Measurements from ENCODE around the gene VSIG2.

VSIG2 gene

DNA sequence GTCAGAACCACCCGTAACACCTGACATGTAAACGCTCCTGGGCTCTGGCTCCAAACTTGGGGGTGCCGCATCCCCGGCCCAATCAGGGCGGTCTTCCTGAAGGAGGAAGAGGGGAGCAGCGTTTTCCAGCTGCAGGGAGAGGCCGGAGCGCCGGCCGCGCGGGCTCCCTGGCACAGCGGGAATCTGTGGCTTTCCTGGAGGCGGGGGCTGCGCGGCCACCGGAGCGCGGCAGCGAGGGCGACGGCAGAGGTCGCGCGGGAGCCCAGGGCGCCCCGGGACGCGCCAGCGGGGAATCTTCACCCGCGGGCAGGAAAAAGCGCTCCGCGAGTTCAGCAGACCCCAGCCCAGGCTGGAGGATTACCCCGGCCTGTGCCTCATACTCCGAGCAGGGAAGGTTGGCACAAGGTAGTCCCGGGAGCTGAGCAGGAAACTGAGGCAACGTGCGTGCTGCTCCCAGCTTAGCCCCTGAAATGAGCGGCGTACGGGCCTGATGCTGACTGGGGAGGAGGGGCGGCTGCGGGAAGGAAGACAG is 10.6 kb upstream of the VSIG2 start:
- DNase-seq: peak in 1 of 3 donors; percentile 43

DNA sequence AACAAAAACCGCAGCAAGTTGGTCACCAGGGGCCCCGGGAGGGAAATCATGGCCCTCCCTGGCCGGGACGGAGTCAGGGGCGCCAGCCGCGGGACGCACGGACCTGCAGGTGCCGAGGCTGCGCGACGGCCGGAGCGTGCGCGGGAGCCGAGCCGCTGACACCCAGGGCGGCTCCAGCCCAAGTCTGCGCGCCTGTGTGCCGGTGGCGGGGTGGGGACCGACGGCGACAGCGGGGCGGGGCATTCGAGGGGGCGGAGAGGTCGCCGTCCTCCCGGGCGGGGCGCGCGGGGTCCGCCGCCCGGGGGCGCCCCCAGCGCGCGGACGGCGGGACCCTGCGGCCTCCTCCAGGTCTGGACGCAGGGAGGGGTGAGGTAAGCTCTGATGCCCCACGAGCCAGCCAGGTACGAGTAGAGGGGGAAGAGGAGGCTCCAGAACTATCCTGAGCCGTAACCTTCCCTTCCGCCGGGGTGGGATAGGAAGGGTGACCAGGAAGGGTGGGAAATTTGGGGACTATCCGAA is 10.1 kb upstream of the VSIG2 start, which contains the start of gene ESAM:
Gene ESAM (minus strand): TSS at position 186 of the 519 bp plus-strand sequence. CDS start 136 bp downstream, at position 50.
- peak; percentile 25 to 68 (median 39) for DNase-seq

DNA sequence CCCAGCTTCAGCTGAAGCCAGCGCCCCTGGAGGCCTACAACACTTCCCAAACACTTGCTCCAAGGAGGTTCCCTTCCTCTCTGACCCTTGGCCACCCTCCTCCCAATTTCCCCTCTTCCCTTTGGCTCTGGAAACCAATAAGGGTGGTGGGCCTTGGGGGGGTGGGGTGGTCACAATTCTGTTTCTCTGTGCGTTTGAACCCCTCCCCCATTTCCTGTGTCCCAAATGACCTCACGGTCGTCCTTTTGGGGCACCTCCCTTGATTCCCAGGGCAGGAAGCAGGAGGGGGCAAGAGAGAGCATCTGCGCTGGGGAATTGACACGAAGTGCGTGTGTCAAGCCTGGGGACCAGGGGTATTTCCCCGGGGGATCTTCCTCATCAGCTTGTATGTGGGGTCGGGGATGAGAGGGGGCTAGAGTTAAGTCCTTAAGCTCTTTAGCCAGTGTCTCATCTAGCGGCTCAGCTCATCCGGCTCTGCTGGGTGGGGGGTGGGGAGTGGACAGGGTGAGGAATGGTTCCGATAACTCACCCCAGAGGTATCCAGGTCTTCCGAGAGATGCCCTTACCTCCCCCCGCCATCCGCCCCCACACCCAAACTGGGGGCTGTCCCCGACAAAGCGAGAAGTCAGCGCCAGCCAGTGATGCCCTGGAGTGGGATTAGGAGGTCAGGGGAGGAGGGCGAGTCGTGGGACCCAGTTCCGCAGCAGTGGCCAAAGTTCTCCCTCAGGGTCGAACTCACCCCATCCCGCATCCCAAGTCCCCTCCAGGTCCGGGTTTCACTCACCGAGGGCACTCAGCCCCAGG is 9.4 kb upstream of the VSIG2 start:
- no peak for DNase-seq

DNA sequence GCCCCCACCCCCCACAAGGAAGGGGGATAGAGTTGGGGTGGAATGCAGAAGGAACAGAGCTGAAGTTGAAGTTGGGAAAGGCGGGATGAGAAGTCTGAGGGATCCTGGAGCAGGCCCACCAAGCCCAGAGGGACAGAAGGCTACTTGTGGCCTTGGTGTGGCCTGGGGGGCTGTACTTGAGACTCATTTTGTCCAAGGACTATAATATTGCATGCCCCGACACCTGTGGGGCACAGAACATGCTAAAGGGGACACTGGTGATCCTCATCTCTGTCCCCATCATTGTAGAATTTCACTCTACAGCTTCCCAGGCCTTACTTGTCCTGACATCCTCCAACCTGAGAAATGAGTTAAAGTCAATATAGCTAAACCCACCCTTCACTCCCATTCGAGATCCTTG is 8.8 kb upstream of the VSIG2 start:
- DNase-seq: no peak

DNA sequence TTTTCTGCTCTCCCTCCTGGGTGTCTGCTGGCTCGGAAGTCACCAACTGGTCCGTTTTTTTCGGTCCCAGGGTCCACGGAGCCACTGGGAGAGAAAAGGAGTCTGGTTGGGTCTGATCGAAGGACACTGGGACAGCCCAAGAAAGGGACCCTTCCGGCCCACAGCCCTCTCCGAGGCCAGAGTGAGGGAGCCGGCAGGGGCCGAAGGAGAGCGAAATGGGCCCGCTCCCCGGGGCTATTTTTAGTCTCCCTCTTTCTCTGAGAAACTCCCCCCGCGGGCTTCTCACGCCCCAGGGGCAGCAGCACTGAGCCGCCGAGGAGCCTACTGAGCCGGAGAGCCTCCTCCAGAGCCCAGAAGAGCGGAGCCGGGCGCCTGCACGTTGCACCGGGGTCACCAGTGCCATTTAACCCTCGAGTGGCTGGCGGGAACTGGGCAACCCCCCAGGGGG is 8.2 kb upstream of the VSIG2 start:
- DNase-seq: no peak

DNA sequence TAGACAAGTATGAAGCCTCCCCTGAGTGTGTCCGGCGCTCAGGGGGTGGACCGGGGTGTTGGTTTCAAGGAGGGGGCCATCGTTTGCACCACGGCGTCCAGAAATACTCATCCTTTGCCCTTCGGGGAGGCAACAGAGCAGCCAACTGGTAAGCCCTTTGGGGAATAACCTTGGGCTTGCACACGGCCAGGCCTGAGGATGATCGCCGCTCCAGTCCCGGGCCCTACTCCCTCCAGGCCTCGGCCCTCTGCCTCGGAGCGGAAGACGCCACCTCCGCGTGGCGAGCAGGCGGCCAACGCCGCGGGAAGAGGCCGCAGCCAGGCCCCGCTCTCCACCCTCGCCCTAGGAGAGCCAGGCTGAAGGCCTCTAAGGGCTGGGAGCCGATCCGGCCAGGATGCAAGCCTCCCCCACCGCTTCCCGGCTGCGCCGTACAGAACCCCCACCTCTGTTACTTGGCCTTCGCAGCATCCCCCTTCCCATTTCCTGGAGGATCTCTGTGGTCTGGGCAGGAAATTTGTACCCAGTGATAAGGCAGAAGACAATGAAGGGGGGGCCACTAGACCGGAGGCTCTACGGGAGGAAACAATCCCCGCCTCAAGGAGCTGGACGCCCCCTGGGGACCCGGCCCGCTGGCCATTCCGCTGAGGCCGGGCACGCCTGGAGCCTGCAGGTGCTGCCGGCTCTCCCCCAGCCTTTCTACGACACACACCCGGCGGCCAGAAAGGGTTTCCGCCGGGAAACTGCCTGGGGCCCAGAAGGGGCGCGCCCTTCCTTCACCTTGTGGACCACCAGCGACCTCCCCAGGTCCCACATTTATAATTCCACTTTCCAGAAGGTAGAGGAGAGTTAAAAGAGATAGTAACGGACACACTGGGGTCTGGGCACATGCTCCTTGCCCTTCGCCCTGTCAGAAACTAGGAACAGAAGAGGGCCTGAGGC is 7.5 kb upstream of the VSIG2 start:
- no peak for DNase-seq

DNA sequence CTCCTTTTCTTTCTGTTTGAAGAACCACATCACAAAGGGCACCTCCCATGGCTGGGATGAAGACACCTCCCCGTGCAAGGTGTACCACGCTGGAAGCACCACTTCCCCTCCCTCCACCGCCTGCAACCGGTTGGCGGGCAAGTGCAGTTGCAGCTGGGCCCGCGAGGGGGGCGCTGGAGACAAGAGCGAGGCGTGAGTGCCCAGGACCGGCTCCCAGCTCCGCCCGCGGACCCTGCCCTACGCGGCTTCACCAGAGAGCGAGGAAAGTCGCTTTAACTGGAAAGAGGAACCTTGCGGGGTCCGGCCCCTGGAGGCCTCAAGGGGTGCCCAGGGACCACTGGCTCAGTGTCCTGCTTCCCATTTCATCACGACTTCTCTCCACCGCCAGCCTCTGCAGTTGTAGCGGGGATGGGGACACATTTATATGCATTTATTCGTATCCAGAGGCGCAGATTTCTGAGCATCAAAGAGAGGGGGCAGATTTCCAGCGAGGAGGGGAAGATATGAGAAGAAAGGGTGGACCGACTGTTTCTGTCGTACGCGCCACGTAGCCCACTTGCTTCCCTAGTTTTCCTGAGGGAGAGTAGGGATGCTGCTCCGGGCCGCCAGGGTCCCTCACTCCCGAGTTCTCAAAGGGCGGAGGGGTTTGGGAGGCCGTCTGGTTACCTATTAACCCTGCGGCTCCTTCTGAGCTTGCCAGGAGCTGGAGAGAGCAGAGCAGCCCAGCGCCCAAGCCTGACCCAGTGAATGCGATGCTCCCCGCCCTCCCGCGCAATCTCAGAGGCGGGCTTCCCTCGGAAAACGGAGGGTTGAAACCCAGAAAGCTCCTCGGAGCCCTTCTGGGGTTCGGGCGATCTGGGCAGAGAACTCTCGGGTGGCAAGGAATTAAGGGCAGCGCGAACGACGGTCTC is 6.6 kb upstream of the VSIG2 start:
- DNase-seq: peak; percentile 82 to 92 (median 84)

DNA sequence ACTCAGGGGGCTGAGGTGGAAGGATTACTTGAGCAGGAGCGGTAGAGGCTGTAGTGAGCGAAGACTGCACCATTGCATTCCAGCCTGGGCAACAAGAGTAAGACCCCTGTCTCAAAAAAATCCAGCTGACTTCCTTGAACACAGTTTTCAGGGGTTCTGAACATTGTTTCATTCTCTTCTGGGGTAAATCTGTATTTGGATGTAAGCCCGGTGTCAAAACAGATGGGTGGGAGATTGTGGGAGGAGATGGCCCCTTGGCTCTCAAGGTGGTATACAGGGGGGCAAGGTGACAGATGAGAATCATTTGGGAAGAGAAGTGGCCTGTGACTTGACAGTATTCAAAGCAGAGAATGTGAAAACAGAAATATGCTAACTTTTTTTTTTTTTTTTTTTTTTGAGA is 5.3 kb upstream of the VSIG2 start:
- no peak for DNase-seq

DNA sequence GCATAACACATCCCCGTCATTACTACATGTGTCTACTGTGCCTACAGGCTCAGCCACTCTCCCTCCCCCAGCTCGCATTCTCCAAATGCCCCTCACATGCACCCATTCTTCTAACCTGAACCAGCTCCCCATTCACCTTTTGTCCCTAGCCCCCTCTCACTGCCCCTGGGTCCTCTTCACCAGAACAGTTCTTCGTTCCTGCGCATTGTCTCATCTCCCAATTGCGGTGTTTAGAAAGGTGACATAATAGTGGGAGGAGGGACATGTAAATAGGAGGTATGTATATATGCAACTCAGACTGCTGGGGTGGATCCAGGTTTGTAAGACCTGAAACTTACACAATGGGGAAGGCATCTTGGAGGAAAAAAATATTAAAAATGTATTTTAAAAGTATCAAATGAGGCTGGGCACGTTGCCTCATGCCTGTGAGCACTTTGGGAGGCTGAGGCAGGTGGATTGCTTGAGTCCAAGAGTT is 4.7 kb upstream of the VSIG2 start:
- no peak for DNase-seq

DNA sequence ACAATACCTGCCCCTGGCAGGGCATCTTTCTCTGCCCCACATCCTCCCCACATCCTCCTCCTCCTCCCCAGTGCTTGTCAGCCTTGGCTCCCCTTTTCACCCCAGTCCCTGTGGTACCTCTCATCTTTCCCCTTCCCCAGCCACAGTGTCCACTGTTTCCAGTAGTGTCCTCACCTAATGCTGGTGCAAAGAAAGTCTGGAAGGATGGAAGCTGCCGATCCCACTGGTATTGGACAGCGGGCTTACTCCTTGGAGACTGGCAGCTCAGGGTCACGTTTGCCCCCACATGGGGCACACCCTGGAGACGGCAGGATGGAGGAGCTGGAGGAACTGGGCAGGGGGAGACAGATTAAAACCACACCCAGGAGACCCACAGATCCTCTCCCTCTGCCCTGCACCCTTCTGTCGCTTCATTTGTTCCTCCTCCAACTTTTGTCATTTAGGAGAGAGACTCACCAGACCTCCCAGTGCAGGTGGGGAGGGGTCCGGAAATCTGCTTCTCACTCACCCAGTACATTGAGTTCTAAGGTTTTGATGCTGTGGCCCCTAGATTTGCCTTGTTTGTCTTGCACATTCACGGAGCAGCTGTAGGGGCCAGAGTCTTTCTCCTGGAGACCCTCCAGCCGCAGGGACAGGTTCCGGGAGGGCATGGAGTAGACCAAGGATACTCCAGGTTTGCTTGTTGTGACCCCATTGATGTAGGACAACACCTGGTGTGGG is 4.1 kb upstream of the VSIG2 start:
- DNase-seq: no peak

DNA sequence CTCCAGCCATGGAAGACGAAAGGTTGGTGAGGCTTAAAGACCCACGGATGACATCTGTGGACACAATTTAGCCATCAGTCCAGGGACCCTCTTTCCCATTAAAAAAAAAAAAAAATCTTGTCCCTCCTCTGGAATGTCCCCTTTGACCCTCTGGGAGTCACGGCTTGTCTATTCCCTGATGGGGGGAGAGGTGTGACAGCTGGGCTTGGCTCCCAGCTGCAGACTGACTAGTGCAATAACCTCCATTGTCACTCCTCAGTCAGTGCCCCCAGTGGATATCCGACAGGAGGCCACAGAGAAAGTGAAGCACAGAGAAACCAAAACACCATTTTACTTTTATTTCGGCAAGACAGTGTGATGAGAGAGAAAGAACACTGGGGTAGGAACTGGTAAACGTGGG is 2.7 kb upstream of the VSIG2 start:
- DNase-seq: no peak

DNA sequence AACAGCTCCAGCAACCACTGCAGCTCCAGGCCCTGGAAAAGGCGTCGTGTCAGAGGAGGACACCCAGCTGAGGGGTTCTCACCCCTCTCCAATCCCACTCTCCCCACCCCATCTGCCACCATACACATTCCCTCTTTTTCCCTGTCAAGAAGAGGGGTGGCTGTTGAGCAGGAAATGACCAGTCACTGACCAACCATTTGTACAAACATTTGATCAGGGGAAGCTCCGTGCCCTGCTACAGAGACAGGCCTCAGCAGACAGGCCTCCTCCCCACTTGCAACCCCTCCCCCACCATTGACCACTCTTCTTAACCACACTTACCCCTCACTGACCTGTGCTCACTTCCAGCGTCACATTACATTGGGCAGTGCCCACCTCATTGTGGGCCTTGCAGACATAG is 2.3 kb upstream of the VSIG2 start:
- no peak for DNase-seq

DNA sequence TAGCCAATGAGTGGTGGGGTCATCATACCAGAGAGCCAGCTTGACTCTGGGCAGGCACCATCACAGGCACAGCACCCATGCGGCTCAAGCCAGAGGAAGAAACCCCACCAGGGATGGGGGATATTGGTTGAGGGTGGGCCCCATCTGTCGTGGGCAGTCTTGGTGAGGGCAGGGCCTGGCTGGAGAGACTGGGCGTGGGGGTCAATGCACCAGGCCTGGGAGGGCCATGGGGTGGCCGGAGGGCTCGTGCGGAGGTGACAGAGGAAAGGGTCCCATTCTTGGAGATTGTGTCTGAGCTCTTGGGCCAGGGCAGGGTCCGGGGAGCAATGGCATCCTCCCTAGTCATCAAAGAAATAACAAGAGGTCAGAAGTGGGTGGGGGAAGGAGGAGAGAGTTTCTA is 1.6 kb upstream of the VSIG2 start:
- no peak for DNase-seq

DNA sequence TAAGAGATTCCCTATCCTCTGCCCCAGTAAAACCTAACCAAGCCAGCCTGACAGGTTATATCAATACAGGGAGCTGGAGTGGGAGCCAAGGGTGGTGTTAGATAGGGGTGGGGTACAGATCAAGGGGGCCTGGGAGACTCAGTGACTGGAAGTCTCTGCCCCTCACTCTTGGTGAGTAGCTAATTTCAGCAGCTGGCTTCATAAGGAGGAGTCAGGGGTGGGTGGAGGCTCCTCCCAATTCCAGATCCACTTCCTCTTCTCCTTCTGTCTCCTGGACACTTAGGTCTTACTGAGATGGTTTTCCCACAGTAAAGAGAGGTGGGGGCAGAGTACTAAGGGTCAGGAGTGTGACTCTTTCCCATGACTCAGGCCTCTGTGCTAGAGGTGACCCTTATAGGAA is 1.1 kb upstream of the VSIG2 start:
- peak; percentile 64 to 72 (median 71) for DNase-seq

DNA sequence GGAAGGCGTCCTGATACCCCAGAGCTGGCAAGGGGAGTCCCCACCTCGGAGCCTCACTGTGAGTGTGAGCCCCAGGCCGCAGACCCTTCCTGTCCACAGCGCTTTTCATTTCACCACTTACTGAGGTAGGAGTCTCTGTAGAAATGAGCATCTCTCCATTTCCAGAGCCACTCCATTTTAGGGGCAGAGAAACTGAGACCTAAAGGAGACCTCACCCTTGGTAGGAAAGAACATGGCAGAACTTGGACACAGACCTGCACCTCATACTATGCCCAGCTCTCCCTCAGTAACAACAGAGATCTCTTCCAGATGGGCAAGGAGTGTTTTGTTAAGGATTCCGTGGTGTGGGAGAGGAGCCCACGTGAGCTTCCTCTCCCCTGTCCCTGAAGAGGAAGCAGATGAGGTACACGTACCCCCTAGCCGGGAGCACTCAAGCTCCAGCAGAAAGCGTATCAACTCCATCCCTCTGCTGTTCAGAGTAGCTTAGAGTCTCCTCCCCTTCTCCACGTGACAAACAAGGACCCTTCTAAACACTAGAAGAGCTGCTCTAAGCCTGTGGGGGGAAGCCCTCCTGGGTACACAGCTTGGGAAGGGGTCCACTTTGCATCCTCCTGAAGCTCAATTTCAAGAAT is 532 bp upstream of the VSIG2 start:
- peak in 2 of 3 donors; percentile 29 to 36 for DNase-seq

DNA sequence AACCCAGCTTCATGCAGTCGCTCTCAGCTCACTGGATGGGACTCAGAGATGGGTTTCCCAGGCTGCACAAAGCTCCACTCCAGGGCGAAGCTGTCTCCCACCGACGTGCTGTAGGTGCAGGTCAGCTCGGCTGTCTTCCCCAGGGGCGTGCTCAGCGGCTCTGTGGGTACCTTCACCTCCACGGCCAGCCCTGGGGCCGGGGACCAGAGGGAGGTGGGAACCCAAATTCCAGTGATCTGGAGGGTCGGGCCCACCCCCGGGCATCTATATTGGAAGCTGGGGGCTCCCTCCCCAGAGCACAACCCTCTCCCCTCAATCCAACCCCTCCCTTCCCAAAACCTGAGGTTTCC is 689 bp downstream of the VSIG2 start:
- DNase-seq: no peak

DNA sequence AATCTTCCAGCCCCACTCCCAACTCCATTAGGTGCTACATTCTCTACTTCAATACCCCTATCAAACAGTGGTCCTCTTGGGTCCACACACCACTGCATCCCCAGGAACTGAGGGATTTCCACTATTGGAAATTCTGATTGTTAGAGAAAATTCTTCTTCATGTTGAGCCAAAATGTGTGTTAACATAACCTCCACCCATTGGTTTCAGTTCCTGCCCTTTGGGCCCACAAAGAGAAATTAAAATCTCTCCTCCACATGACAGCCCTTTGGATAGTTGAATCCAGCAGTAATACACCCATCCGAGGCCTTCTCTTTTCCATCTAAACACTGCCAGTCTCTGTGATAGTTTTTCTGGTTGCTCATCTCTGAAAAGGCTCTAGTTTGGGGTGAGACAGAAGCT is 2.1 kb downstream of the VSIG2 start:
- peak in 2 of 3 donors; percentile 39 to 53 for DNase-seq

DNA sequence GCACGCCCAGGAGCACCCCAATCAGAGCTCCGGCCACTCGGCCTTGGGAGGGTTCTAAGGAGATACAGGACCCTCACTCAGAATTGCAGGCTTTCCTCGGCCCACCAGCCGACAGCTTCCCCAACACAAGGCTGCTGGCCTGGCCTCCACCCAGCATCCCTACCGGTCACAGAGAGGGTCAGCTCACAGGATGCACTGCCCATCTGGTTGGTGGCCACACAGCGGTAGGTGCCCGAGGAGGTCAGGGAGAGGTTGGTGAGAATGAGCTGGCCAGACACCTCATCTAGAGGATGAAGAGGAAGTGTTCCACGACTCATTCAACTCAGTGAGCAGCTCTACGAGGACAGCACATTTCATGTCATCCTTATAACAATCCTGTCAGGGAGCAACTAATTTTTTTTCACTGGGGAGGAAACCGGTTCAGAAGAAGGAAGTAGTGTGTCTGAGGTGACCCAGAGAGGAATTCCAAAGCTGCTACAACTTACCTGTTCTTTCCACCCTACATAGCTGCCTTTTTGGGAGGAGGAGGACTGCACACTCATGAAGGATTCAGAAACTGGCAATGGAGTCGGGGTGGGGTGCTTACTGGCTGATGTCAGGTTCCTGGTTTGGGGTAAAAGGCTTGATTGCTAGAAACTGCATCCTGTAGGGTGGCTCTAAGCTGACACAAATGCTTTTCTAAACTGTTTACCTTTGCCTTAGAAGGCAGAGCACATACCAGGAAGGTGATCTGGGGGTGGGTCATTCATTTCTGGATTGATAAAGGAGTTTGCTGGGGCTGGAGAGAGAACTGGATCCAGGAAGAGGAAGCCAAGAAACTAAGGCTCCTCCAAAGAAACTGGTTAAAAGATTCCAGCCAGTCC is 3.3 kb downstream of the VSIG2 start:
- peak in 2 of 3 donors; percentile 56 for DNase-seq

DNA sequence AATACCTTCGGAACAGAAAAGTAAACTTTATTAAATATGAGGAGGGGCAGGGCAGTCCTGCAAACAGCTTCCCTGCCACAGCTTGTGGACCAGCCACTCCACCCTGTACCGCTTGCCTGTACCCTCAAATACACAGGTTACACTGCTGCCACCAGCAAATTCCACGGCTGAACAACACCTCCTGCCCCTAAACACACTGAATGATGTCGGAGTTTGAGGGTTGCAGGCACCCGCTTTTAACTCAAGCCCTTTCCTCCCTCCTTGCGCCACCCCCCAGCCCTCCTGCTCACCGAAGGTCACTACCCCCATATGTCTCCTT is 4.0 kb downstream of the VSIG2 start:
- no peak for DNase-seq
